LHCN-M2 (cell line): ENCODE results near the gene BMPR1A. TPM values are rescaled to one million over a fixed set of nuclear protein-coding genes. Genes with fewer than 3 reads are reported as not detected.

Source experiments
- DNase-seq: peaks from one replicate; pipeline ENCODE4 v3.0.0-alpha.2; 2012; ENCODE audit warnings: low read depth
- total RNA-seq: library from RNA; depleted of rRNA; stranded (reverse); fragments of >200 nt; gene quantifications from 2 replicates; pipeline ENCODE4 v1.2.3, GENCODE V29; 2014

Gene BMPR1A
- total RNA-seq, 1 experiment from 2014 or later: 28.8 TPM

DNA sequence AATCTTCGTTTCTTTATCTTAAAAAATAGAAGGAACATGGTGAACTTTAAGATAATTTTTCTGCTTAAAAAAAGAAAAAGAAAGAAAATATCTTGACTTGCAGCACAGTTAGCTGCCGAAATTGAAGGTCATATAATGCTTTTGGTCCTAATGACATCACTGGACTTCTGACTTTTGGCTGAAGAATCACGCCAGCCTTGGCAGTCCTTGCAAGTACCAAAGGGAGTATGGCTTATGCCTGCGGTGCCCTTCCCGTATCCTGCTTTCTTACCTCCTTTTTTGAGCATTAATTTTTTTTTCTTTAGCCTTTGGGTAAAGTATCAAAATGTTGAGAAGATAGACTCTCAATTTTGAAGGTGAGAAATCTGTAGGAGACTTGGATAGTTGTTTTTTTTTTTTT is 7.0 kb downstream of the BMPR1A start:
- no peak for DNase-seq

DNA sequence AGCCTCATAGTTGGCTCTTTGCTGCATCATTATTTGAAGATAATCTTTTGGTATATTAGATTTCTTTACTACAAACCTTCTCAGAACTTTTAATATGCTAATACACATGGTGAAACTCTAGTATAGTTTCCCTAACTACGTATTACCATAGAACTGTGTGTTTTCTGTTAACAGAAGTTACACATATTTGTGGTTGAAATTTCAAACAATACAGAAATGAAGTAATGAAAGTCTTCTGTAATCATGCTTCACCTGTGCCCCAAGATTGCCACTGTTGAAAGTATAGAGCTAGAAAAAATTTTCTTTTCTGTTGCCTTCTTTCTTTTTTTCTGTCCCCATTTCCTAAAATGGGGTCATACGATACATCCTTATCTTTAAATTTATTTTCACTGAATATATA is 9.1 kb downstream of the BMPR1A start:
- DNase-seq: no peak

DNA sequence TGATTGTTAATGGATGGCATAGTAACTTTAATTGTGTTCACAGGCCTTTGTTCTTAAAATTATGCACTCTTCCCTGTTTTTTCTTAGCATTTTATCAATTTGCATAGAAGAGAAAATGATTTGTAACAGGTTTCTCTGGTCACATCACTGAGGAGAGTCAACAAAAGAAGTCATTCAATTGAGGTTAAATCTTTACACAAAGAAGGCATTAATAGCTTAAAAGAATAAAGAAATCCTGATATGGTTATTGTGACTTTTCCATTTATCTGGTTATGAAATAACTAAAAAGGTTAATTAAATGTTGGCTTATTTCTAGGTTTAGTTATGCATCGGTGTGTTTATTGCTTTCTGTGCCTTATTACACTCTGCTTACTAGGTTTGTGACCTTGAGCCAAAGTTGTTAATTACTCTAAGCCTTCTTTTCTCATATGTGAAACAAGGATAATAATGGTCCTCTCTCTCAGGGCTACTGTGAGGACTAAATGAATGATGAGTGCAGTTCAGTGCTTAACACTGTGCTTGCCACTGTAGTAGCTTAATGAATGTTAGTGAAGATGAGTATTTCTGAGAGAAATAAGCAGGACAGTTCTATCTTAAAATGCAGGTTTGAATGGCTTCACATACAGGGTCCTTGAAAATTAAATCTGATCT is 12.1 kb downstream of the BMPR1A start:
- no peak for DNase-seq

DNA sequence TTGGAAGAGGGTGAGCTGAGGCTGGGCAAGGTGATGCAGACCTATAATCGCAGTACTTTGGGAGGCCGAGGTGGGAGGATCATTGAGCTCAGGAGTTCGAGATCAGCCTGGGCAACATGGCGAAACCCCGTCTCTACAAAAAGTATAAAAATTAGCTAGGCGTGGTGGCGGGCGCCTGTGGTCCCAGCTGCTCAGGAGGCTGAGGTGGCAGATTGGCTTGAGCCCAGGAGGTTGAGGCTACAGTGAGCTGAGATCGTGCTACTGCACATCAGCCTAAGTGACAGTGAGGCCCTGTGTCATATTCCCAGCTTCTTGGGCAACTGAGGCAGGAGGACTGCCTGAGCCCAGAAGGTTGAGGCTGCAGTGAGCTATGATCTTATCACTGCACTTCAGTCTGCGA is 13.6 kb downstream of the BMPR1A start:
- DNase-seq: no peak

DNA sequence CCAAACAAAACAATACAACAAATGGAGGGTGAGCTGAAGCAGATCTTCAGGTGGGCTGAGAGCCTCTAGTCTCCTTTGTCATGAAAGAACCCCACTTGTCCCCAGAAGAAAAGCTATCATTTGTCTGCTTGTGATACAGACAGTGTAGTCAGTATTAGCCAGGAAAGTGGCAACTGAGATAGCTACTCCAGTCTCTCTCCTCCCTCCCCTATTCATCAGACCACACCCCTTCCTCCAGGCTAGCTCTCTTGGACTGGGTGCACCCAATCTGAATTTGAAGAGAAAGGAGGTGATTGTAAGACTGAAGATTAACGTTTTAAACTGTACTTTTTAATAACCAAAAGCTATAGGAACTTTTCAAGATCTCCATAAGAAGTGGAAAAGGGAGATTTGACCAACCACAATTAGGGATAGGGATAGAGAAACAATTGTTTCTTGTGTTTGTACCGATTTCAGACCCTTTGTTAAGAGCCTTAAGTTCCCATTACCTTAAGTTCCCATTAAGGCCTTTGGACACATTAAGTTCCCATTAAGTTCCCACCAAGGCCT is 14.1 kb downstream of the BMPR1A start:
- DNase-seq: no peak

DNA sequence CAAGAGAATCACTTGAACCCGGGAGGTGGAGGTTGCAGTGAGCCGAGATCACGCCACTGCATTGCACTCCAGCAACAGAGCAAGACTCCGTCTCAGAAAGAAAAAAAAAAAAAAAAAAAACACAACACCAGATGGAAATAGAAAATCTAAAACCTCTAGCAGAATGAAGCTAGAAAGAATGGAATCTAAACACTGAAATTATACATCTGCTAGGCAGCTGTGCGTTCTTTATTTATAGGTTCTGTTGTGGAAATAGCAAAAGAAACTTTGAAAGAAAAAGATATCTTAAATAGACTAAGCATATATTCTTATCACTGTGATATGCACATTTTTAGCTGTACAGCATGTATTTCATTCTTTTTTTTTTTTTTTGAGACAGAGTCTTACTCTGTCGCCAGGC is 17.1 kb downstream of the BMPR1A start:
- no peak for DNase-seq

DNA sequence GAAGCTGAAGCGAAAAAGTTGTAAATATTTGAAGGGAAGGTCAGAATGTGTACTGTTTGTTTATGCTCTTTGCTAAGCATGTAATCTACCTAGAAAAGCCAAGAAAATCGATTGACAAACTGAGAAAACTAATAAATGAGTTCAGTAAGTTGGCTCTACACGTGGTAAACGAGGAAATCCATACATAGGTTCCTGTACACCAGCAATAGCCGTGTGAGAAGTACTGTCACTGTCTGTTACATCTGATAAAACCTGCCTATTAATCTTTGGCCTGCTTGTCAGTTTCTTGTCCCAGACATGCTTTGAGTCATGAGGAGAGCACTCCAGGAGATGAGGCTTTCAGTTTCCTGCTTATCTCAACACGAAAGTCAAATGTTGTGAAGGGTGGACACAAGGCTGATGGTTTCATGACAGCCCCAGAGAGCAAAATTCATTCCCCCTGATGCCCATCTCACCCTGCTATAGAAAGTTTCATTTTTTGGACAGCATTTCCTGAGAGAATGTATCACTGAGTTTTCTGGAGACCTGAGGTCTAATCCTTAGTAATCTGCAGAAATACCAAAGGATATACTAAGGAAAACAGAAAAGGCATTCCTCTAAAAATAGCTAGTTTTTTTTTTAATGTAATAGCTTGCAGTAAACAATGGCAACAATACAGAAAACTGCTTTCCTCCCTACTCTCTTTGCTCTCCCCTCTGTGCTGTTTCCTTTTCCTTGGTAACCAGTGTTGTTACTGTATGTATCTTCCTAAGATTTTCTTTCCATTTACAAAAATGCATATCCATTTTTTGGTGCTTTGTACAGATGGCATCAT is 18.8 kb downstream of the BMPR1A start:
- no peak for DNase-seq

DNA sequence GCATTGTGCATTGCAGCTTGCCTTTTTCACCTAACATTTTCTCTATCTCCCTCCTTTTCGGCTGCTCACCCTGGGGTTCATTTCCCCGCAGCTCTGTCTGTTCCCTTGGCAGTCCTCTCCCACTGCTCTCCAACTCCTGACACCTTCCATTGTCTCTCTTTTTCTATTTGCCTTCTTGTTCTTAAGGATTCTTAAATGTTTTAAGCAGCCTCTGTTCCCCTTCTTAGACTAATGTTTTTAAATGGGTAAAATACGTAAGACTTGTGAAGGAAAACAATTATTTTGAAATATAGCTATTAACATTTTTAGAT is 19.4 kb downstream of the BMPR1A start:
- no peak for DNase-seq

DNA sequence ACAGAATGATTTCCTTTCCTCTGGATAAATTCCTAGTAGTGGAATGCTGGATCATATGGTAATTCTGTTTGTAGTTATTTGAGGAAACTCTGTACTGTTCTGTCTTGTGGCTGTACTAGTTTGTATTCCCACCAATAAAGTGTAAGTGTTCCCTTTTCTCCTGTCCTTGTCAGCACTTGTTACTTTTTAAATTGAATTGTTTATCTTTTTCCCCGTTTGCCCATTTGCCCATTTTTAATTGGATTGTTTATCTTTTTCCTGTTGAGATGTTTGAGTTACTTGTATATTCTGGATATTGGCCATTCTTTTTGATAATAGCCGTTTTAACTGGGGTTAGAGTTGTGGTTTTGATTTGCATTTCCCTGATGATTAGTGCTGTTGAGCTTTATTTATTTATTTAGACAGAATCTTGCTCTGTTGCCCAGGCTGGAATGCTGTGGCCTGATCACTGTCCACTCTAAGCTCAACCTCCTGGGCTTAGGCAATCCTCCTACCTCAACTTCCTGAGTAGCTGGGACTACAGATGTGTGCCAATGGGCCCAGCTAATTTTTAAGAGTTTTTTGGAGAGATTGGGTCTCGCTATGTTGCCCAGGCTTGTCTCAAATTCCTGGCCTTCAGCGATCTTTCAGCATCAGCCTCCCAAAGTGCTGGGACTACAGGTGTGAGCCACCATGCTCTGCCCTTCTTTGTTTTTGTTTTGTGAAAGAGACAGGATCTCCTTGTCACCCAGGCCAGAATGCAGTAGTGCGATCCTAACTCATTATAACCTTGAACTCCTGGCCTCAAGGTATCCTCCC is 23.0 kb downstream of the BMPR1A start:
- no peak for DNase-seq

DNA sequence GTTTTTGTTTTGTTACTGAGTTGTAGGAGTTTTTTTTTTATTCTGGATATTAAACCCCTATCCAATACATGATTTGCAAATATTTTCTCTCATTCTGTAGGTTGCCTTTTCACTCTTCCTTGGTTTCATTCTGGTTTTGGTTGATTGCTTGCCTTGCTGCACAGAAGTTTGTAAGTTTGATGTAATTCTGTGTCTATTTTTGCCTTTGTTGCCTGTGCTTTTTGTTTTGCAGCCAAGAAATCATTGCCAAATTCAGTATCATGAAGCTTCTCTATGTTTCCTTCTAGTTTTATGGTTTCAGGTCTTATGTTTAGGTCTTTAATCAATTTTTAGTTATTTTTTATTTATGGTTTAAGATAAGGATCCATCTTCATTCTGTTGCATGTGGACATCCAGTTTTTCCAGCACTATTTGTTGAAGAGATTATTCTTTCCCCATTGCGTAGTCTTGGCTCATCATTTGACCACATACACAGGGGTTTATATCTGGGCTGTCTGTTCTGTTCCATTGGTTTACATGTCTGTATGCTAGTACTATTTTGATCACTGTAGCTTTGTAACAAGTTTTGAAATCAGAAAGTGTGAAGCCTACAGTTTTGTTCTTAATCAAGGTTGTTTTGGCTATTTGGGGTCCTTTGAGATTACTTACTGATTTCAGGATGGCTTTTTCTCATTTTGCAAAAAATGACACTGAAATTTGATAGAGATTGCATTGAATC is 26.4 kb downstream of the BMPR1A start:
- no peak for DNase-seq

DNA sequence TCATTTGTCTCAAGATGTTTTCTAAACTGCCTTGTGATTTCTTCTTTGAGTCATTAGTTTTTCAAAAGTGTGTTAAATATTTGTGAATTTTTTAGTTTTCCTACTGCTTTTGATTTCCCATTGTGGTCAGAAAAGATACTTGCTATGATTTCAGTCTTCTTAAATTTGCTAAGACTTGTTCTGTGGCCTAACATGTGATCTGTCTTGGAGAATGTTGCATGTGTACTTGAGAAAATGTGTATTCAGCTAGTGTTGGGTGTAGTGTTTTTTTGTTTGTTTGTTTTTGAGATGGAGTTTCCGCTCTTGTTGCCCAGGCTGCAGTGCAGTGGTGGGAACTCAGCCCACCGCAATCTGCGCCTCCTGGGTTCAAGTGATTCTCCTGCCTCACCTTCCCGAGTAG is 28.6 kb downstream of the BMPR1A start:
- DNase-seq: no peak

DNA sequence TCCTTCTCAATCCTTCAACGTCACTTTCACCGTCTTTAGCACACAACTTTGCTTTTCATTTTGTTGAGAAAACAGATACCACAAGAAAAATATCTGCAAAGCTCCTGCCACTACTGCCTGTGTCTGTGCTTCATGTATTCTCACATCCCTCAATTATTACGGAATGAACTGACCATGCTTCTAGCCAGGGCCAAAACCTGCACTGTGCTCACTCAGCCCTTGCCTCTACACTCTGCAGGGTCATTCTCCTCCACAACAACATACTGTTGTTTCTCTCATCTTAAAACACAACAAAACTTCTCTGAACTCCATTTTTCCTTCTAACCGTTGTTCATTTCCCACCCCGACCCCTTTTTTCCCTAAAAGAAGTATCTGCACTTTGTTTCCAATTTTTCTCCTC is 29.5 kb downstream of the BMPR1A start:
- DNase-seq: no peak

DNA sequence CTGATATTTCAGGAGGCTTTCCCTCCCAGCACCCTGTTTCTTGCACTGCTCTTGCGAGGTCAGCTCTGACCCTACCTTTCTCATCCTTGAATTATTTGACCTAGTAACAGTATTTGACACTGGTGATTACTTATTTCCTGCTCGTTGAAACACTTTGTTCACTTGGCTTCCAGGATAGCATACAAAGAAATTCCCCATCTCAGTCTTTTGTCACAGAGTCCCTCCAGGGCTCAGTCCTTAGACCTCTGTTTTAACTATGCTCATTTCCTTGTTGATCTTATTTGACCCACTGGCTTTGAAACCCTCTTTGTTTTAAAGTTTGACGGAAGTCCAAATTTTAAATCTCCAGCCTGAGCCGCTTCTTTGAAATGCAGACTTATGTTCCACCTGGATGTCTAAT is 29.9 kb downstream of the BMPR1A start:
- no peak for DNase-seq

DNA sequence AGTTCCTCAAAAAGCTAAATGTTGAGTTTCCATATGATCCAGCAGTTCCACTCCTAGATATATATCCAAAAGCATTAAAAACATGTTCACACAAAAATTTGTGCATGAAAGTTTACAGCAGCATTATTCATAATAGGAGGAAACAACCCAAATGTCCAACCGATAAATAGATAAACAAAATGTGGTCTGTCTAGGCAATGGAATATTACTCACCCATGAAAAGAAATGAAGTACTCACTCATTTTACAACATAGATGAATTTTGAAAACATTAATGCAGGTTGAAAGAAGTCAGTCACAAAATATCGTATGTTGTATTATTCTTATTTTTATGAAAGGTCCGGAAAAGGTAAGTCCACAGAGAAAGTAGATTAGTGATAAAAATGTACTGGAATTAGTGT is 34.0 kb downstream of the BMPR1A start:
- DNase-seq: no peak

DNA sequence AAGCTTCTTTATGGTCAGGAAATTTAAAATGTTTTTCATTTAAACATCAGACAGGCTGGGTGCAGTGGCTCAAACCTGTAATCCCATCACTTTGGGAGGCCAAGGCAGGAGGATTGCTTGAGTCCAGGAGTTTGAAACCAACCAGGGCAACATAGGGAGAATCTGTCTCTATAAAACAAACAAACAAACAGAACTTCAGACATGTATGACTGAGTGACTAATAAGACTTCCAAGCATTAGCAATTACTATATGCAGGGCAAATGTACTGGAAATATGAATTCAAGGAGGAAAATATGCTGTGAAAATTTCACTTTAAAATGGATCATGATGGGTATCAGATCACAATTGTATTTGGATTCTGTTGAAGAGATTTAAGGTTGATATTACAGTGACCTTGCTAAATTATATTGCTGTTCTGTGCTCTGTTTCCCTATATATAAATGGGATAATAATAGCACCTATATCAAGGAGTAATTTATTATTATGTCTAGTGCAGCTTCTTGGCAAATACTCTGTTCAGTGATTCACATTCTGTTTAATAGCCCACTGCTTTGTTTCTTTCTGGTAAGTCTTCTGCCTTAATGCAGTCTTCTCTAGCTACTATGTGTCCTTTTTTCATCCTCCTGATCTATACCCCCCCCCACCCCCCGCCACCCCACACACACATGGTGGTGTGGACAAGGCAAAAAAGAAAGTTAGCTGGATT is 36.2 kb downstream of the BMPR1A start:
- no peak for DNase-seq

DNA sequence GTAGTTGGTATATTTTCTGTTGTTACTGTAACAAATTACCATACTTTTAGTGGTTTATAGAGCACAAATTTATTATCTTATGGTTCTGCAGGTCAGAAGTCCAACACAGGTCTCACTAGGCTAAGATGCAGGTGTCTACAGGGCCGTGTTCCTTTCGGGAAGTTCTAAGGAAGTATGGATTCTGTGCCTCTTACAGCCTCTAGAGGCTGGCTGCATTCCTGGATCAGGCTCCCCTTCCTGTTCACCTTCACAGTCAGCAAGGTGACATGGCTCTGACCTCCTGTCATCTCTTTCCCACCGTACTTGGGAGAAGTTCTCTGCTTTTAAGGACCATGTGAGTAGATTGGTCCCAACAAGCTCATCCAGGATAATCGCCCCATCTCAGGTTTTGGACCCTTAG is 37.3 kb downstream of the BMPR1A start:
- no peak for DNase-seq

DNA sequence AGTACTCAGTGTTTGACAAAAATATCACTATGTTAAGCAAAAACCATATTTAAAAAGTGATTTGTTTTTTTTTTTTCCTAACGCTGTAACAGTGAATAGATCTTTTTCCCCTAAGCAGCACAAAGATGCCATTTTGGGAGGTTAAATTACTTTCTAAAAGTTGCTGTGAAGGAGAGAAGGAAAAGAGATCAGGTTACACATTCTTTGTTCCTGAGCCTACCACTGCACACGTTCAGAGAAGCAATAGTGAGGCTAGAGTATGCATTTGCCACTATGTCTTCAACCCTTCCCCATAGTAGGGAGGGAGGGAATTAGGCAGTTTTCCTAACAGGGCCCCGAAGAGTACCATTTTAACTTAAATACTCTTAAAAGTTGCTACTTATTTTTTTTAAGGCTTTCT is 38.9 kb downstream of the BMPR1A start:
- peak; percentile 84 for DNase-seq

DNA sequence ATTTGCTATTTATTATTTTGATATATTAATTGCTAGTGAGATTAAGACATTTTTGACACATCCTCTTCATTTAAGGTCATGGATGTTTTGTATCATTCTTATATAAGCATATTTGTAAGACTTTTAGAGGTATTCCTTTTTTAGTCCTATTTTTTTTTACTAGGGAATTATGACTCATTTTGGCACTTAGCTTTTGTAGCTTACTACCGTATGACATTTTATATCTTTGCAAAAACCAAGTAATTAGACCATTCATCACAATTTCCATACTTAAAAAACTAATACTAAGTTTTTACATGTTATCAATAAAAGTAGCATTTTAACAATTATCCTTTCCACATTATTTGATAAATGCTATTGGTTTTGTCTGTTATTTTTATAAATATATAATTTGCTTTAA is 41.6 kb downstream of the BMPR1A start:
- DNase-seq: no peak

DNA sequence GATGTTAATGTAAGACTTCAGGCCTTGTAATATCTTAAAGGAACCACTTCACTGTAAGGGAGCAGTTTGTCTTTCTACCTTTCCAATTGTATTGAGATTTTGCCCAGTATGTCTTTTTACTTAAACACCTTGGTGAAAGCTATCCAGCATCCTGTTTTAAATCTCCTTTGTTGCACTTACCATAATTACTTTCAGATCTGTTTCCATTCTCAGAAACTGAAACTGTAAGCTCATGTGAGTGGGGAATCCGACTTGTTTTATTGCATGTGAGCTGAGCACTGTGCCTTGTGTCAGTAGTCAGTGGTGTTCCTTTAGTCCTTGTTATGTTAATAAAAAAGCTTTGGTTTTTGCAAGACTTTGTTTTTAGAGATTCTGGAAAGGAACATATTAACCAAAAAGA is 42.2 kb downstream of the BMPR1A start:
- DNase-seq: peak; percentile 24

DNA sequence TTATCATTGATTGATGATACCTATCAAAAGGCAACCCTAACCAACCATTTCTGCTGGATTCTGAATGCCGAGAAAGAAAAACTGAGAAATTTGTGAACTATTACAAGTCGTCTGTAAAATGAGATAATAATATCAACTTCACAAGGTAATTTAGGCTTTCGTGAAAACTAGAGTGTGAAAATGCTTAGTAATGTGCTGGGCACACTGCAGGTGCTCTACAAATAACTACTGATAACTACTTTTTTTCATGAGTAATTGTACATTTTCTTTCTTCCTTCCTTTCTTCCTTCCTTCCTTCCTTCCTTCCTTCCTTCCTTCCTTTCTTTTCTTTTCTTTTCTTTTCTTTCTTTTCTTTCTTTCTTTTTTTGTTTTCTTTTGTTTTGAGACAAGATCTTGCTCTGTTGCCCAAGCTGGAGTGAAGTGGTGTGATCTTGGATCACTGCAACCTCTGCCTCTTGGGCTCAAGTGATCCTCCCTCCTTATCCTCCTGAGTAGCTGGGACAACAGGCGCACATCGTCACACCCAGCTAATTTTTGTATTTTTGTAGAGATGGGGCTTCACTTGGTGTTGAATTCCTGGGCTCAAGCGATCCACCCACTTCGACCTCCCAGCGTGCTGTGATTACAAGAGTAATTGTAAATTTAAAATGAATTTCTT is 42.9 kb downstream of the BMPR1A start:
- no peak for DNase-seq

DNA sequence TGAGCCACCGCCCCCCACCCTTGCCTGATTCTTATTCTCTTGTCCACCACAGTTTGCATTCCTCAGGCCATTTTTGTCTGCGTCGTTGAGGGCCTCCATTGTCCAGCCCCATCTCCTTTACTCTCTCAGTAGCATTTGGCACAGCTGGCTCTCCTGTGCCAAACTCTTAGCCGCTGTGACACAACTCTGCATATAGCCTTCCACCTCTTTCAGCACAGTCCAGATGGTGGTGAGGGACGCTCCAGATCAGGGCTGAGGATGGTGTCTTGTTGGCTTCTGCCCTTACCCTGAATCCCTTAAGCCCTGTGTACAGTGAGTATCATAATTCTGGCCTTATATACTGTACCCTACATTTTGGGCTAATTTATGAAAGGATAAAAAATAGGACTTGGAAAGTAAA is 45.6 kb downstream of the BMPR1A start:
- DNase-seq: no peak
